Raji (cell line): ENCODE data around the gene TSPAN12.

Source experiments
- POLR2A ChIP-seq: IDR thresholded peaks from 2 replicates; pipeline ENCODE4 v1.6.1; 2011; ENCODE audit warnings: low read depth, low read length, control low read depth; ENCODE audit not compliant: insufficient read depth

TSPAN12 gene

DNA sequence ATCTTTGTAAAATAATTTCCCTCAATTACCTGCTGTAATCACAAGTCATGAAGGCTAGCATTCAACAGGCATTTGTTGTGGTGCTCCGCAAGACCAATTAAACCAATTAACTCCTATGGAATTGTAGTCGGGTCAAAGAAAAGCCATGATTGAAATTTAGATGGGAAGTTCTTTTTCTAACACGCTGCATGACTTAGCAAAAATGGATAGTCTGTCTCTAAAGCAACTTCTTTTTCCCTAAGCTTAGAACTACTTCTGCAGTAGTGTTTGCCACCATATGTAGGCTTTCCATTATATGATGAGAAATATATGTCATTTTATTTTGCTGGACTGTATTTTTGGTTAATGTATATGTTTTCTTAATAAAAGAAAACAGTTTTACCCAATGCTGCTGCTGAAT, 119.1 kb downstream of the TSPAN12 start:
- no peak for TF ChIP-seq POLR2A
